ENCODE measurements around the gene CFAP45.
A peak's percentile ranks its signal among the peaks of the same experiment; 100 is the strongest.
"Not testable (repeated sequence)": the region's sequence is repeated elsewhere in the genome, so short reads cannot be mapped to it uniquely, and the experiment has no call there.

Gene CFAP45

GRCh38 chr1:159906960-159907359 is 7.0 kb upstream of the CFAP45 start:
- TF ChIP-seq Cebpa-rat (IDR thresholded peaks at IDR 0.05), result no peak
- H3K9me3 ChIP-seq, result peaks cover 21% of the 10 kb centered on the region
- no peak overlapping the region for H3K4me3 ChIP-seq
- H3K4me1 ChIP-seq, result peaks cover 29% of the 10 kb centered on the region
- no peaks in the 10 kb centered on the region for H3K36me3 ChIP-seq
- no peak overlapping the region for H3K9ac ChIP-seq
- no peaks in the 10 kb centered on the region for H4K20me1 ChIP-seq
- no peak overlapping the region for H3K27ac ChIP-seq
- H3K4me2 ChIP-seq, result no peak overlapping the region
- H3K27me3 ChIP-seq, result no peaks in the 10 kb centered on the region

GRCh38 chr1:159904036-159904435 is 4.1 kb upstream of the CFAP45 start:
- not testable (repeated sequence) for H3K27ac ChIP-seq, H3K4me1 ChIP-seq

GRCh38 chr1:159902541-159902940 is 2.6 kb upstream of the CFAP45 start:
- Histone ChIP-seq H3K9ac (no peak overlapping the region), H3K4me3 (no peak overlapping the region), H3K27me3 (no peaks in the 10 kb centered on the region), H4K20me1 (no peaks in the 10 kb centered on the region), H3K4me2 (no peak overlapping the region), H3K27ac (no peak overlapping the region), H3K9me3 (peaks cover 21% of the 10 kb centered on the region), H3K4me1 (peaks cover 6% of the 10 kb centered on the region; the same call in 1 of the 2 replicates), H3K36me3 (no peaks in the 10 kb centered on the region)
- TF ChIP-seq Cebpa-rat (IDR thresholded peaks at IDR 0.05), result no peak

More at GRCh38 chr1:159904036-159904435, 4.1 kb upstream of the CFAP45 start:
- not testable (repeated sequence) for H3K36me3 ChIP-seq, H4K20me1 ChIP-seq, H3K4me2 ChIP-seq, H3K27me3 ChIP-seq, H3K9ac ChIP-seq, H3K4me3 ChIP-seq
- peaks cover 21% of the 10 kb centered on the region for H3K9me3 ChIP-seq

- Histone ChIP-seq H3K27ac (no peak overlapping the region), H3K36me3 (no peaks in the 10 kb centered on the region), H4K20me1 (no peaks in the 10 kb centered on the region), H3K9me3 (peaks cover 21% of the 10 kb centered on the region), H3K4me1 (peaks cover 6% of the 10 kb centered on the region; the same call in 1 of the 2 replicates), H3K9ac (no peak overlapping the region), H3K27me3 (no peaks in the 10 kb centered on the region), H3K4me2 (peak overlapping the region; percentile 19; the same call in 1 of the 2 replicates), H3K4me3 (no peak overlapping the region)
- no peak for TF ChIP-seq Cebpa-rat (IDR thresholded peaks at IDR 0.05)
These were observed 893 bp upstream of the CFAP45 start for GRCh38 chr1:159900755-159901360.

GRCh38 chr1:159899634-159900033 is 331 bp downstream of the CFAP45 start:
- not testable (repeated sequence) for H3K4me1 ChIP-seq, H3K27me3 ChIP-seq, H3K36me3 ChIP-seq, H3K9ac ChIP-seq, H3K27ac ChIP-seq, H3K4me3 ChIP-seq, H3K4me2 ChIP-seq, H4K20me1 ChIP-seq
- peaks cover 17% of the 10 kb centered on the region for H3K9me3 ChIP-seq

- Histone ChIP-seq H3K27ac (no peak overlapping the region), H3K9me3 (peaks cover 6% of the 10 kb centered on the region; the same call in 1 of the 2 replicates), H3K4me1 (peaks cover 6% of the 10 kb centered on the region; the same call in 1 of the 2 replicates), H3K27me3 (no peaks in the 10 kb centered on the region), H4K20me1 (no peaks in the 10 kb centered on the region), H3K4me3 (no peak overlapping the region), H3K4me2 (no peak overlapping the region), H3K36me3 (no peaks in the 10 kb centered on the region), H3K9ac (no peak overlapping the region)
- TF ChIP-seq Cebpa-rat (IDR thresholded peaks at IDR 0.05), result no peak
These were observed 1.4 kb downstream of the CFAP45 start for GRCh38 chr1:159898527-159898926.

GRCh38 chr1:159897962-159898361 is 2.0 kb downstream of the CFAP45 start:
- Histone ChIP-seq H3K9ac (no peak overlapping the region), H3K4me1 (peaks cover 6% of the 10 kb centered on the region; the same call in 1 of the 2 replicates), H3K27ac (no peak overlapping the region), H3K4me2 (no peak overlapping the region), H3K9me3 (no peaks in the 10 kb centered on the region), H3K27me3 (no peaks in the 10 kb centered on the region), H4K20me1 (no peaks in the 10 kb centered on the region), H3K36me3 (no peaks in the 10 kb centered on the region), H3K4me3 (no peak overlapping the region)
- TF ChIP-seq Cebpa-rat (IDR thresholded peaks at IDR 0.05), result no peak

GRCh38 chr1:159896546-159896930 is 3.4 kb downstream of the CFAP45 start:
- Histone ChIP-seq H3K9ac (no peak overlapping the region), H3K4me2 (no peak overlapping the region), H3K4me1 (peaks cover 5% of the 10 kb centered on the region; the same call in 1 of the 2 replicates), H3K36me3 (no peaks in the 10 kb centered on the region), H4K20me1 (no peaks in the 10 kb centered on the region), H3K4me3 (no peak overlapping the region), H3K27ac (no peak overlapping the region), H3K9me3 (no peaks in the 10 kb centered on the region), H3K27me3 (no peaks in the 10 kb centered on the region)
- no peak for TF ChIP-seq Cebpa-rat (IDR thresholded peaks at IDR 0.05)

- Histone ChIP-seq H3K4me1 (no peaks in the 10 kb centered on the region; the same call in 1 of the 2 replicates), H3K9ac (no peak overlapping the region), H3K36me3 (no peaks in the 10 kb centered on the region), H3K4me3 (no peak overlapping the region), H3K27me3 (no peaks in the 10 kb centered on the region), H3K9me3 (no peaks in the 10 kb centered on the region), H4K20me1 (no peaks in the 10 kb centered on the region), H3K27ac (no peak overlapping the region), H3K4me2 (no peak overlapping the region)
- TF ChIP-seq Cebpa-rat (IDR thresholded peaks at IDR 0.05), result no peak
These were observed 4.0 kb downstream of the CFAP45 start for GRCh38 chr1:159895836-159896545.

- no peak for TF ChIP-seq Cebpa-rat (IDR thresholded peaks at IDR 0.05)
These were observed 4.7 kb downstream of the CFAP45 start for GRCh38 chr1:159895286-159895685.

More at GRCh38 chr1:159895286-159895685, 4.7 kb downstream of the CFAP45 start:
- Histone ChIP-seq H3K27me3 (no peaks in the 10 kb centered on the region), H3K4me2 (no peak overlapping the region), H3K36me3 (no peaks in the 10 kb centered on the region), H3K4me1 (peaks cover 2% of the 10 kb centered on the region), H3K27ac (no peak overlapping the region), H3K4me3 (no peak overlapping the region), H3K9me3 (no peaks in the 10 kb centered on the region), H3K9ac (no peak overlapping the region), H4K20me1 (no peaks in the 10 kb centered on the region)

Data from BLaER1 (cell line).